Chondrocyte (in vitro differentiated cells): ENCODE data around the gene CGB2. TPM values are rescaled to one million over a fixed set of nuclear protein-coding genes. Genes with fewer than 3 reads are reported as not detected.

Source experiments
- DNase-seq: peaks from one replicate; pipeline ENCODE4 v3.0.0; 2021; ENCODE audit warnings: mixed read lengths, low spot score
- H3K27ac Mint-ChIP-seq: one replicate; pipeline ENCODE4 v1.8.0; 2021; ENCODE audit warnings: mild to moderate bottlenecking, moderate library complexity, mixed read lengths; ENCODE audit not compliant: unreplicated experiment
- H3K27me3 Mint-ChIP-seq: 2 replicates; pipeline ENCODE4 v1.8.0; 2021; ENCODE audit warnings: low read depth, mixed read lengths
- H3K36me3 Mint-ChIP-seq: 2 replicates; pipeline ENCODE4 v1.8.0; 2021; ENCODE audit warnings: low read depth, mixed read lengths
- H3K4me1 Mint-ChIP-seq: 2 replicates; pipeline ENCODE4 v1.8.0; 2021; ENCODE audit warnings: low read depth, mild to moderate bottlenecking, mixed read lengths
- H3K4me3 Mint-ChIP-seq: one replicate; pipeline ENCODE4 v1.8.0; 2021; ENCODE audit warnings: mild to moderate bottlenecking, moderate library complexity, mixed read lengths; ENCODE audit not compliant: unreplicated experiment
- H3K9me3 Mint-ChIP-seq: 2 replicates; pipeline ENCODE4 v1.8.0; 2021; ENCODE audit warnings: low read depth, mixed read lengths
- total RNA-seq: library from RNA; stranded (reverse); gene quantifications from 3 replicates; pipeline ENCODE4 v1.2.1, GENCODE V29; 2021
- TF ChIP-seq, protein P1 (sequence below): fragments of 200-600 bp; sonication (generic); IDR thresholded peaks from 2 replicates; pipeline ENCODE4 v1.5.0; 2021; ENCODE audit warnings: antibody characterized with exemption, mild to moderate bottlenecking, moderate library complexity

The CGB2 gene
- total RNA-seq, 1 donor from 2014 or later: not detected

DNA sequence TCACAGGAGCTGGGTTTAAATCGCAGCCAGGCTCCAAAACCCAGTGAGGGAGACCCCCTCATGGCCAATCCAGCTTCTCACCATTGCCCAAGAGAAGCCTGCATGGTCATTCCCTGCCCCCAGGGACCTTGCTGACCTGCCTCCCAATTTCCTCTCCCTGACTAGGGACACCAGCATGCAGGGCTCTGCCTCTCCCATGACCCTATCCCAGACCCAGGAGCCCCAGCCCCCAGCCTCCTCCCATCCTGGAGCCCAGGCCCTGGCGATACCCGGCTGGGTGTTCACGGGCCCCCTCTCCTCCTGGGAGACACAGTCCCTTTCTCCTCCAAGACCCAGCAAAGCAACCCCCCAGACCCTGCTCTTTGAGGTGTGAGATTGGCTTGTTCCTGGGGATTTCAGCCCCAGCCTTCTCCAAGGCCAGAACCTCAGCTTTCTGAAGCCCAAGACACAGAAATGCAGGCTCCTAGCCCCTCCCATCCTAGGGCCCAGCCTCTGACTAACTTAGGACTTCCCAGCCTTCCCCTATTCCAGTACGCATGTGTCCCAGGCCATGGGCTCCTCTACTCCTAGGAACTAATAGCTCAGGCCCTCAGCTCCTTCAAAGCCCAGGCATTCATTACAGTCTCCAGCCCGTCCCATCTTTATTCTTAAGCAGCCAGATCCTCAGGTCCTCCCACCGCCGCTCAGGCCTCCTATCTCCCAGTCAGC is 39.7 kb upstream of the CGB2 start:
- no peak for DNase-seq
- TF ChIP-seq, protein P1, sequence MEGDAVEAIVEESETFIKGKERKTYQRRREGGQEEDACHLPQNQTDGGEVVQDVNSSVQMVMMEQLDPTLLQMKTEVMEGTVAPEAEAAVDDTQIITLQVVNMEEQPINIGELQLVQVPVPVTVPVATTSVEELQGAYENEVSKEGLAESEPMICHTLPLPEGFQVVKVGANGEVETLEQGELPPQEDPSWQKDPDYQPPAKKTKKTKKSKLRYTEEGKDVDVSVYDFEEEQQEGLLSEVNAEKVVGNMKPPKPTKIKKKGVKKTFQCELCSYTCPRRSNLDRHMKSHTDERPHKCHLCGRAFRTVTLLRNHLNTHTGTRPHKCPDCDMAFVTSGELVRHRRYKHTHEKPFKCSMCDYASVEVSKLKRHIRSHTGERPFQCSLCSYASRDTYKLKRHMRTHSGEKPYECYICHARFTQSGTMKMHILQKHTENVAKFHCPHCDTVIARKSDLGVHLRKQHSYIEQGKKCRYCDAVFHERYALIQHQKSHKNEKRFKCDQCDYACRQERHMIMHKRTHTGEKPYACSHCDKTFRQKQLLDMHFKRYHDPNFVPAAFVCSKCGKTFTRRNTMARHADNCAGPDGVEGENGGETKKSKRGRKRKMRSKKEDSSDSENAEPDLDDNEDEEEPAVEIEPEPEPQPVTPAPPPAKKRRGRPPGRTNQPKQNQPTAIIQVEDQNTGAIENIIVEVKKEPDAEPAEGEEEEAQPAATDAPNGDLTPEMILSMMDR: no peak
- Mint-ChIP-seq H3K4me1 (peaks cover 40% of the 10 kb centered on the region), H3K36me3 (peaks cover 14% of the 10 kb centered on the region), H3K4me3 (peak overlapping the region; percentile 98), H3K9me3 (no peaks in the 10 kb centered on the region), H3K27me3 (no peaks in the 10 kb centered on the region), H3K27ac (peak overlapping the region; percentile 93)

DNA sequence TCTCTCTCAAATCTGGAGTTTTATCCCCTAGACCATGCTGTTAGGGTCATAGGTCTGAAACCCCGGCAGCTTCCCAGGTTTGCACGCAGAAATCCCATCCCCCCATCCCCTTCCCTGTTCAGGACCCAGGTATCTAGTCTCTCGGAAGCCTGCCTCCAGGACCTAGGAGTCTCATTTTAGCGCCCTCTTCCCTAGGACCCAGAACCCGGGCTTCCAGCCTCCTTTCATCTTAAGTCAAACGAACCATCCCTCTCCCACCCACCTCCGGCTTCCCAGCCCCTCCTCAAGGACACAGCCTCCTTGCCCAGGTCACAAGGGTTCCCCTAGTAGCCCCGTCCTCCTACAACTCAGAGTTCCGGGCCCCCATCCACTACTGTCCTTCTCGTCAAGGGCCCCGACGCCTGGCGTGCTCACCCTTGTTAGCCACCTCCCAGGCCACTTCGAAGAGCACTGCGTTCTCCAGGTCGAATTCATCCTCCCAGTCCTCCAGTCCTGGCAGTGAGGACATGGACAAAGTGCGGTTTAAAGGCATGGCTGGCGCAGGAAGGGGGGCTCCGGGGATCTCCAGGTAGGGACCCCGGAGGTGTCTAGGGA is 39.0 kb upstream of the CGB2 start:
- Mint-ChIP-seq H3K4me3 (peak overlapping the region; percentile 98), H3K4me1 (peaks cover 40% of the 10 kb centered on the region), H3K36me3 (peaks cover 13% of the 10 kb centered on the region), H3K9me3 (no peaks in the 10 kb centered on the region), H3K27me3 (no peaks in the 10 kb centered on the region), H3K27ac (peak overlapping the region; percentile 93)
- no peak for DNase-seq
- TF ChIP-seq, protein P1: no peak

DNA sequence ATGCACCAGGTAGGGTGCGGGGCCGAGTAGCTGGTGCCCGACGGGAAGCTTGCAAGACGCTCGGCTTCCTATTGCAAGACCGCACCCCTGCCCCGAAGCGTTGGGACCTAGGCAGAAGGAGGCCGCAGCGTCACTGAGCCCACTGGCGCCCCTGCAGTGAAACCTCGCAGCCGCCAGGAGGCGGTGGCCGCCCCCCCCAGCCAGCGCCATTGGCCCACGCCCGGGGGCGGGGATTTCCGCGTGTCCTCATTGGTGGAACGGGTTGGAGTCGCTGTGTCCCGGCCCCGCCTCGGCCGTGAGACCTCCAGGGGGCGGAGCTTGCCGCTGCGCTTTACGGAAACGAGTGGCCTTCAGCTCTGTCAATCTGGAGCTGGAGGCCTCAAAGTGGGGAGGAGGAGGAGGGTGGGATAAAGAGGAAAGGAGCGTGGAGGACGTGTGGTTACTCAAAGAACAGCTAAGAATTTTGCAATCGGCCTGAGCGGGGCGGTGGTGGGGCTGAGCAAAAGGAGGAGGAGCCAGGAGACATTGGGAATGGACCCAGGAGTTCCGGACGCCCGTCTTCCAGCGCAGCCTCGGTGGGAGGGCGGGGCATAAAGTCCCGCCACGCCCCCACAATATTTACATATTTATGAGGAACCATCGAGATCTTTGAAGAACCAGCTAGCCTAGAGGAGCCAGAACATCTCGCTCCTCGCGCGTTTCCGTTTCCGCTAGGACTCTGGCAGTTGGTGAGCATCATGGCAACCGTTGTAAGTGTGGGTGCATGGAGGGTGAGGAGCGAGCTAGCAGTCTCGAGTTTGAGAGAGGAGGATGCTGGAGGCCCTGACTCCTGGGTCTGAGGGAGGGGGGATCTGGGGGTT is 38.3 kb upstream of the CGB2 start, which contains the start of the genes GYS1 and RUVBL2:
Gene GYS1 (minus strand): TSS at position 135 of the 860 bp plus-strand sequence. CDS start 197 bp downstream, outside the sequence.
Gene RUVBL2 (plus strand): TSS at position 713 of the 860 bp plus-strand sequence. CDS start 25 bp downstream, at position 738.
- peak; percentile 100 for DNase-seq
- Mint-ChIP-seq H3K27ac (peak within 1 kb of the TSS; percentile 93), H3K4me3 (peak within 1 kb of the TSS; percentile 98), H3K4me1 (peaks cover 43% of the 10 kb centered on the region), H3K27me3 (no peaks in the 10 kb centered on the region), H3K9me3 (no peaks in the 10 kb centered on the region), H3K36me3 (peaks cover 9% of the 10 kb centered on the region)
- TF ChIP-seq, protein P1: peak; percentile 96

DNA sequence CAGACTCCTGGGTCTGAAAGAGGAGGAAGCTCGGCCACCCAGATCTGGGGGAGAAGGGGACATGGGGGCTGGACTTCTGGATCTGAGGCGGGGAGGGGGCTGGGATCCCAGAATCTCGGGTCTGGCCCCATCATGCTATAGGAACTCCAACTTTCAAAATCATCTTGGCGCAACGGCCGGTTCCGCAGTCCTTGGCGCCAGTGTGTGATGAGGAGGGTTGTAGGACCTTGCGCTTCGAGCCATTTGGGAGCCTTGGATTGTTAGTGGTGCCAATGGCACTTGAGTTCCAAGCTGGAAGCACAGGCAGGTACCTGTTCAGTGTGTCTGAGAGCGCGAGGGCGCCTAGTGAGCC is 37.7 kb upstream of the CGB2 start:
- no peak for DNase-seq
- TF ChIP-seq, protein P1: no peak
- Mint-ChIP-seq H3K4me3 (peak overlapping the region; percentile 98), H3K27ac (peak overlapping the region; percentile 93), H3K27me3 (no peaks in the 10 kb centered on the region), H3K4me1 (peaks cover 43% of the 10 kb centered on the region), H3K9me3 (no peaks in the 10 kb centered on the region), H3K36me3 (peaks cover 5% of the 10 kb centered on the region)

DNA sequence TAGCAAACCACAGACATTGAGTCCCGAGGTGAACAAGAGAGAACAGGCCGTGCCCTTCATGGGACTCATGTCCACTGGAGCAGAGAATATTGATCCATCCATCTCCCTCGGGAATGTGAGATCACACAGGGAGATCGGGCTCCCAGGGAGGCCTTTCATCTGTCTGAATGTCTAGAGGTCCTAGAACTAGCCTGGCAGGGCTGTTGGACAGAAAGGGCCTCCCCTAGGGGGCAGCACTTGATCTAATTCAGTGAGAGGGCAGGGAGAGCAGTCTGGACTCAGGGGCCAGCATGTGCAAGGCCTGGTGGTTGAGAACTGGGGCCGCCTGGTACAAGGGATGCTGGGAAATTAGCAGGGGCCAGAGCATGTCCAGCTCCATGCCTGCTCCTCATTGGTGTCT is 33.7 kb upstream of the CGB2 start:
- peaks cover 26% of the 10 kb centered on the region for H3K4me1 Mint-ChIP-seq
- no peak overlapping the region for H3K27ac Mint-ChIP-seq
- DNase-seq: no peak
- no peak overlapping the region for H3K4me3 Mint-ChIP-seq
- TF ChIP-seq, protein P1: peak; percentile 73
- H3K9me3 Mint-ChIP-seq: no peaks in the 10 kb centered on the region
- peaks cover 4% of the 10 kb centered on the region for H3K36me3 Mint-ChIP-seq
- H3K27me3 Mint-ChIP-seq: no peaks in the 10 kb centered on the region
